ENCODE results near the gene SSRP1. TPM values are rescaled to one million over a fixed set of nuclear protein-coding genes. Genes with fewer than 3 reads are reported as not detected.

The SSRP1 gene
- total and polyA plus RNA-seq, 12 donors = 22.6 to 73.2 (median 35.4) TPM

- DNase-seq (no peak), ATAC-seq (no peak)
- Histone ChIP-seq H3K27ac (no peak overlapping the region), H3K9me3 (peaks cover 0 to 7% (median 0%) of the 10 kb centered on the region in 11 donors), H3K4me3 (no peak overlapping the region), H3K4me1 (peaks cover 0 to 34% (median 12%) of the 10 kb centered on the region in 9 donors), H3K27me3 (no peaks in the 10 kb centered on the region), H3K36me3 (no peaks in the 10 kb centered on the region)
- intact Hi-C loops (cut with DNase I) = loop anchor here in 2 of 10 donors (5.0 to 10.0 kb wide), 2 partner anchors 51 to 99 kb away; no protein-coding TSS in a partner anchor
- TF ChIP-seq CTCF (IDR thresholded peaks at IDR 0.05) = no peak
- WGBS, 2 donors = 74 to 78% methylated on average over 9 of the region's 9 CpGs
These were observed 20.6 kb upstream of the SSRP1 start for GRCh38 chr11:57356268-57356667.

- intact Hi-C loops (cut with DNase I) = loop anchor here in 4 of 10 donors (5.0 to 10.0 kb wide), 3 partner anchors 53 to 100 kb away; no protein-coding TSS in a partner anchor
- TF ChIP-seq CTCF (IDR thresholded peaks at IDR 0.05) = no peak
- H3K4me3 ChIP-seq = no peak overlapping the region
- peaks cover 0 to 9% (median 0%) of the 10 kb centered on the region in 11 donors for H3K9me3 ChIP-seq
- peak in 1 of 8 donors; percentile 18 for ATAC-seq
- peaks cover 0 to 39% (median 12%) of the 10 kb centered on the region in 9 donors for H3K4me1 ChIP-seq
- 82 to 87% methylated on average over 6 of the region's 6 CpGs for WGBS, 2 donors
- no peak for DNase-seq
- no peaks in the 10 kb centered on the region for H3K36me3 ChIP-seq
- no peaks in the 10 kb centered on the region for H3K27me3 ChIP-seq
- H3K27ac ChIP-seq = no peak overlapping the region
These were observed 19.0 kb upstream of the SSRP1 start for GRCh38 chr11:57354699-57355098.

GRCh38 chr11:57353852-57354251, 18.2 kb upstream of the SSRP1 start:
- Histone ChIP-seq H3K27ac (peak overlapping the region in 3 of 10 donors; percentile 1 to 31 (median 18)), H3K36me3 (no peaks in the 10 kb centered on the region), H3K27me3 (no peaks in the 10 kb centered on the region), H3K4me3 (no peak overlapping the region), H3K9me3 (peaks cover 0 to 9% (median 0%) of the 10 kb centered on the region in 11 donors), H3K4me1 (peaks cover 0 to 37% (median 12%) of the 10 kb centered on the region in 9 donors)
- DNase-seq (no peak), ATAC-seq (no peak)
- intact Hi-C loops (cut with DNase I) = loop anchor here in 3 of 10 donors (5.0 to 10.0 kb wide), 3 partner anchors 53 to 101 kb away; no protein-coding TSS in a partner anchor
- 73% methylated on average over 4 of the region's 4 CpGs for WGBS, 2 donors
- no peak for TF ChIP-seq CTCF (IDR thresholded peaks at IDR 0.05)

GRCh38 chr11:57353446-57353845, 17.8 kb upstream of the SSRP1 start:
- intact Hi-C loops (cut with DNase I) = loop anchor here in 3 of 10 donors (5.0 to 10.0 kb wide), 3 partner anchors 54 to 101 kb away; no protein-coding TSS in a partner anchor
- DNase-seq (no peak), ATAC-seq (no peak)
- no peaks in the 10 kb centered on the region for H3K27me3 ChIP-seq
- H3K9me3 ChIP-seq = peaks cover 0 to 9% (median 0%) of the 10 kb centered on the region in 11 donors
- WGBS, 2 donors = 51 to 56% methylated on average over 4 of the region's 4 CpGs
- peak overlapping the region in 2 of 10 donors; percentile 1 to 31 for H3K27ac ChIP-seq
- TF ChIP-seq CTCF (IDR thresholded peaks at IDR 0.05) = no peak
- H3K4me3 ChIP-seq = no peak overlapping the region
- peaks cover 0 to 34% (median 8%) of the 10 kb centered on the region in 9 donors for H3K4me1 ChIP-seq
- H3K36me3 ChIP-seq = no peaks in the 10 kb centered on the region
